ENCODE measurements around the gene TUBGCP4.
"Not testable (repeated sequence)": the region's sequence is repeated elsewhere in the genome, so short reads cannot be mapped to it uniquely, and the experiment has no call there.

The TUBGCP4 gene, protein sequence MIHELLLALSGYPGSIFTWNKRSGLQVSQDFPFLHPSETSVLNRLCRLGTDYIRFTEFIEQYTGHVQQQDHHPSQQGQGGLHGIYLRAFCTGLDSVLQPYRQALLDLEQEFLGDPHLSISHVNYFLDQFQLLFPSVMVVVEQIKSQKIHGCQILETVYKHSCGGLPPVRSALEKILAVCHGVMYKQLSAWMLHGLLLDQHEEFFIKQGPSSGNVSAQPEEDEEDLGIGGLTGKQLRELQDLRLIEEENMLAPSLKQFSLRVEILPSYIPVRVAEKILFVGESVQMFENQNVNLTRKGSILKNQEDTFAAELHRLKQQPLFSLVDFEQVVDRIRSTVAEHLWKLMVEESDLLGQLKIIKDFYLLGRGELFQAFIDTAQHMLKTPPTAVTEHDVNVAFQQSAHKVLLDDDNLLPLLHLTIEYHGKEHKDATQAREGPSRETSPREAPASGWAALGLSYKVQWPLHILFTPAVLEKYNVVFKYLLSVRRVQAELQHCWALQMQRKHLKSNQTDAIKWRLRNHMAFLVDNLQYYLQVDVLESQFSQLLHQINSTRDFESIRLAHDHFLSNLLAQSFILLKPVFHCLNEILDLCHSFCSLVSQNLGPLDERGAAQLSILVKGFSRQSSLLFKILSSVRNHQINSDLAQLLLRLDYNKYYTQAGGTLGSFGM

DNA sequence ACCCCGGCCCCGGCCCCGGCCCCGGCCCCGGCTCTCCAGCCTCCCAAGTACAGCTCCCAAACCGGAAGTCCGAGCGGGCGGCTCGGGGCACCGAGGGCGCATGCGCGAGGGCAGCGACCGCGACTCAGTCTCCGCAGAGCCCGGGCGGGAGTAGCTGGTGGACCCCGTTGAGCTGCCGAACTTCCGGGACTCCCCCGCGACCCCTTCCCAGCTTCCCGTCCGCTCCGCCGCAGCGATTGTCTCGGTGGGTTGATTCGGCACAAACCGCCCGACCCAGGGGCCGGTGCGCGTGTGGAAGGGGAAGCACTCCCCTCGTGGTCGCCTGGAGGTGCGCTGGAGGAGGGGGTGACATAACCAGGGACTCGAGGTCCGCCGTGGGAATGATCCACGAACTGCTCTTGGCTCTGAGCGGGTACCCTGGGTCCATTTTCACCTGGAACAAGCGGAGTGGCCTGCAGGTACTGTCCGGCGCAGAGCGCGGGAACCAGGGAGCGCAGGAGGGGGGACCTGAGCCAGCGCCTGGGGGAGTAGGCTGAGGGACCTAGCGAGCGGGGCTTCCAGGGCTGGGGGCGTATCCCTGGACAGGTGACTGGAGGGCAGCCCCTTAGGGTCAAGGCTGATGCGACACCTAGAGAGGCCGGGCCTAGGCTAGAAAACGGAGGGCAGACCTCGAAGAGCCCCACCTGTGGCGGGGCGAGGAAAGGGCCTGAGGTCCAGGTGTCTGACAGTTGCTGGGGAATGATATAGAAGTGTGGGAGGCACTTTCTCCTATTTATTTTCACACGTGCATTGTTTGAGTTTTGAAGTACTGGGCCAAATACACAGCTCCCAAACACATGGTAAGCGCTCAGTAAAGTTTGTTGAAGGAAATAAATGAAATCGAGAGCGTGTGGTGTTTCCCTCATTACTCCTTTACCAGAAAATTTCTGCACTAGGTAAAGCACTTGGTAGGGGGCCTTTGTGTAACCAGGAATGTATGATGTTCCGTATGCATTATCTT lies at the start of gene TUBGCP4, which contains the start of gene ZSCAN29:
TSS of gene TUBGCP4 (plus strand) at position 127 of the 1,000 bp plus-strand sequence. CDS start at position 381, 254 bp downstream.
TSS of gene ZSCAN29 (minus strand) at position 69 of the 1,000 bp plus-strand sequence. CDS start 1,130 bp downstream, outside the sequence.
- DNase-seq (ENCODE audit: low read depth in 3 of 3): peak; percentile 61 to 74 (median 73)

GRCh38 chr15:43325039-43325684 lies 45.7 kb upstream of the TUBGCP4 start:
- DNase-seq (ENCODE audit: low read depth in 3 of 3): no peak

DNA sequence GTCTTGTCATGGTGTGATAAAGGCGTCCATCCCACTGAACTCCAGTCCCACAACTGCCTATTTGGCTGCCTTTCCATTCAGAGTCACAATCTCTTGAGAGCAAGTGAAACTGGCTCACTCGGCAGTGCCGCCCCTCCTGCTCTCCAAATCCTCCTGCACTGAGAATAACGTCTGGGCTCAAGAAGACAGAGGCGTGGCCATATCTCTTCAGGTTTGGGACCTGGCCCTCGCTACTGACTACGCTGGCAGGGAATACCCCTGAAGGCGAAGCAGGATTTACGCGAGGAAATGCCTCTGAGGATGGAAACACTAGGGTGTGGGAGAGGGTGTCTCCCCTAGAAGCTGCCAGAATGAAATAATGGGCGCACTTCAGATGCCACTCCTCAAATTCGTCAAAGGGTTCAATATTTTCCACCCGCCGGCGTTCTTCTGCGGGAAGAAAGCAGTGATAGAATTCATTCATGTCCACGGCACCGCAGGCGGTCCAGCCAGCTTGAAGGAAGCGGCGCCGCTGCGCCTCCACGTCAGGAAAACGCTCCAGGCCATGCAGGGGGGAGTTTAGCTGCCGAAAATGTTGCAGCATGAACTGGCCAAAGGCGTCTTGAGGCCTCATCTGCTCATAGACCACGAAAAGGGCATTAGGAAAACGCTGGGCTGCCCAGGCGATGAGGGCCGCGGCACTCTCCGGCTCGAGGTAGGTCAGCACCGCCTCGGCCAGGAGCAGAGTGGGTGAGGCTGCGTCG lies 41.5 kb upstream of the TUBGCP4 start:
- no peak for DNase-seq (ENCODE audit: low read depth in 3 of 3)

DNA sequence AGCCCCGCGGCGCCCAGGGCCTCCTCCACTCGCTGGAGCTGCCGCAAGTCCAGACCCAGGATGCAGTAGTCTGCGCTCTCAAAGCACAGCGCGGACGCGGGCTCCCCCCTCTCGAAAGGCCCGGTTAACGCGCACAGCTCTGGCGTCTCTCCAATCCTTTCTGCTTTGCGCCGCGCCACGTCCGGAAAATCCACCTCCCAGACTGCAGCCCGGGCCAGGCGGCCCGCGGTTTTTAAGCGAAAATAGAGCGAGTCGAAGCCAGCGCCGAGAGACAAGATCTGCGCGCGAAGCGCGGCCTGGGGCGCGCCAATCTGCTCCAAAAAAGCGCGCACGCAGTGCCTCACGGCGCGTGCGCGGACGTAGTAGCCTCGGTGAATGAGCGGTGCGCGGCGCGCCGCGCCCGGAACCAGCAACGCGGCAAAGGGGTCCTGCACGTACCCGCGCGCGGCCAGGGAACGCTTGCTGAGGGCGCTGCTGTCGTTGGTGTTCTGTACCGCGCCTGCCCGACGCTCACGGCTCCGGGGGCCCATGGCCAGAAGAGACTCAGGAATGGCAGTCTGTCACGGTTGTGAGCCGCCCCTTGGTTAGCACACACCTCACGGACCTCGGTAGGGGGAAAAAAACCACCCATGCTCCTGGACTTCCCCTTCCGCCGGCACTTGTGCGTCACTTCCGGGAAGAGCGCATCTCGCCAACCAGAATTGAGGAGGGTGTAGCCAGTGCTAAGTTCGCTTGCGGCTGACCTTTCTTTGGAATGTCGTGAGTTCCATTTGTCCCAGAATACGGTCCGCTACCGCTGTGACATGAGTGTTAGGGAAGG lies 40.7 kb upstream of the TUBGCP4 start, which contains the start of gene LCMT2:
TSS of gene LCMT2 (minus strand) at position 614 of the 820 bp plus-strand sequence. CDS start at position 530, 84 bp downstream.
- DNase-seq (ENCODE audit: low read depth in 3 of 3): peak; percentile 80

GRCh38 chr15:43330780-43331087 lies 40.2 kb upstream of the TUBGCP4 start:
- no peak for DNase-seq (ENCODE audit: low read depth in 3 of 3)

GRCh38 chr15:43346305-43346704 lies 24.6 kb upstream of the TUBGCP4 start:
- no peak for DNase-seq (ENCODE audit: low read depth in 3 of 3)

GRCh38 chr15:43347114-43347513 lies 23.8 kb upstream of the TUBGCP4 start:
- no peak for DNase-seq (ENCODE audit: low read depth in 3 of 3)

- DNase-seq (ENCODE audit: low read depth in 3 of 3): no peak
Observed at GRCh38 chr15:43352693-43353382, 18.1 kb upstream of the TUBGCP4 start.

DNA sequence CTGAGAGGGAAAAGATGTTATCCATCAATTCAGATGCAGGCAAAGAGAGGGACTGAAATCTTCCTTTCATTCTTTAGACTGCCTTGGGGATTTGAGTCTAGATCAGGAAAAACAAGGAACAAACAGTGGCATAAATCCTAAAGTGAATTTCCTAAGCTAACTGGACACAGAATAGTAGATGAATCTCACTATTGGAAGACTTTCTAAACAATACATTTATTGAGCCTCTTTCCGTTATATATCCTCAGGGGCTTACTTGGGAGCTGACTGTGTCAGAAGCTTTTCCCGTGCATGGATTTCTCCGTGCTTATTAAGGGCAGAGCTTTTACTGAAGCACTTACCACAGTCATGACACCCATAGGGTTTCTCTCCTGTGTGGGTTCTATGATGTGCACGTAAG lies 10.1 kb upstream of the TUBGCP4 start:
- no peak for DNase-seq (ENCODE audit: low read depth in 3 of 3)

DNA sequence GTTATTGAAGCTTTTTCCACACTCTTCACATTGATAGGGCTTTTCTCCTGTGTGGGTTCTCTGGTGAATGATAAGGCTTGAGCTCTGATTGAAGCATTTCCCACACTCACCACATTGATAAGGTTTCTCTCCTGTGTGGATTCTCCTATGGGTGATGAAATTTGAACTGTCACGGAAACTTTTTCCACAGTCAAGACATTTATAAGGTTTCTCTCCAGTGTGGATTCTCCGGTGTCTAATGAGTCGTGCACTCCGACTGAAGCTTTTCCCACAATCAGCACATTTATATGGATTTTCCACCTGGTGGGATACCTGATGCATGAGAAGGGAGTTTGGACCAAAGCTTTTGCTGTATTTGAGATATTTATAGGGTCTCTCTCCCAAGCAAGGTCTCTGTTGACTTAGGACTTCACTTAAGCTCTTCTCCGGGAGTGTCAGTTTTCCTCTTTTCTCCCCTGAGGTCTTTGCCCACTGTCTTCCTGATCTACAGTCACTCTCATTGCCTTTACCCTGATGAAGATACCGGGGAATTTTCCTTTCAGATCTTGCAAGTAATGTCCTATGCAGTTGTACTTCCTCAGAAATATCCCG lies 9.5 kb upstream of the TUBGCP4 start:
- no peak for DNase-seq (ENCODE audit: low read depth in 3 of 3)

GRCh38 chr15:43370310-43370974 lies 459 bp upstream of the TUBGCP4 start:
- DNase-seq (ENCODE audit: low read depth in 3 of 3): no peak

DNA sequence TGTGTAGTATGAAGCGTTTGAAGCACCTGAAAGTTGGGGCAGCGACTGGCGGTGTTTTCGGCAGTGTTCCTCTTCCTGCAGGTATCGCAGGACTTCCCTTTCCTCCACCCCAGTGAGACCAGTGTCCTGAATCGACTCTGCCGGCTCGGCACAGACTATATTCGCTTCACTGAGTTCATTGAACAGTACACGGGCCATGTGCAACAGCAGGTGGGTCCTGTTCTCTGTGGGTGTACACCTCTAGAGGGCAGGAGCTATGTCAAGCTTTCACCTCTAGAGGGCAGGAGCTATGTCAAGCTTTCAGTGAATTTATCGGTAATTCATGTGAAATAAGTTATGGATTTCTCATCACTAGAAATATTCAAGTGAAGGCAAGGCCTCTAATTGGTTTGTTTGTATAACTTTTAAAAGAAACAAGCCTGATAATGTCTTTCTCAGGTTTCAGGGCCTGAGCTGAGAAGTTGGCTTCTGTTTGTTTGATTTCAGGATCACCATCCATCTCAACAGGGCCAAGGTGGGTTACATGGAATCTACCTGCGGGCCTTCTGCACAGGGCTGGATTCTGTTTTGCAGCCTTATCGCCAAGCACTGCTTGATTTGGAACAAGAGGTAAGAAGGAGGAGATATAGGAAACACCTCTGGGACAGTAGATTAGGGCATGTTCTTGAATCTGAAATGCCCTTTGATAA lies 5.3 kb downstream of the TUBGCP4 start:
- peak in 1 of 3 donors; percentile 27 for DNase-seq (ENCODE audit: low read depth in 3 of 3)

- no peak for DNase-seq (ENCODE audit: low read depth in 3 of 3)
Observed at GRCh38 chr15:43378601-43379000, 7.7 kb downstream of the TUBGCP4 start.

- no peak for DNase-seq (ENCODE audit: low read depth in 3 of 3)
Observed at GRCh38 chr15:43382310-43382709, 11.4 kb downstream of the TUBGCP4 start.

GRCh38 chr15:43383070-43383469 lies 12.2 kb downstream of the TUBGCP4 start:
- no peak for DNase-seq (ENCODE audit: low read depth in 3 of 3)

GRCh38 chr15:43390723-43391122 lies 19.8 kb downstream of the TUBGCP4 start:
- no peak for DNase-seq (ENCODE audit: low read depth in 3 of 3)

DNA sequence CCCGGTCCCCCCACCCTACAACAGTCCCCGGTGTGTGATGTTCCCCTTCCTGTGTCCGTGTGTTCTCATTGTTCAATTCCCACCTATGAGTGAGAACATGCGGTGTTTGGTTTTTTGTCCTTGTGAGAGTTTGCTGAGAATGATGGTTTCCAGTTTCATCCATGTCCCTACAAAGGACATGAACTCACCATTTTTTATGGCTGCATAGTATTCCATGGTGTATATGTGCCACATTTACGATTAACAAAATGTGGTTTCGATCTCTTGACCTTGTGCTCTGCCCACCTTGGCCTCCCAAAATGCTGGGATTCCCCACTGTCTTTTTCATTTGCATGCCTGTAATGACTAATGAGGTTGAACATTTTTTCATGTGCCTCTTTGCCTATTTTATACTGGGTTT lies 22.7 kb downstream of the TUBGCP4 start:
- DNase-seq (ENCODE audit: low read depth in 3 of 3): not testable (repeated sequence)
